OCI-LY7 (cell line): ENCODE data around the gene MAEA. TPM values are rescaled to one million over a fixed set of nuclear protein-coding genes. Genes with fewer than 3 reads are reported as not detected.

Experiments
- BruUV-seq: library from RNA; stranded (reverse); fragments of 400-500 nt; replicated peaks from 2 replicates; lab custom pipeline; 2021; lab: Mats Ljungman, UMichigan
- CTCF ChIA-PET: fragments of 300-600 bp; sonication (Branson Sonifier 250); formaldehyde crosslinking; loops from one replicate; lab custom pipeline; 2022; ENCODE audit warnings: antibody characterized with exemption; ENCODE audit not compliant: unreplicated experiment; lab: Charles Lee
- POLR2A ChIA-PET: fragments of 300-600 bp; sonication (Branson Sonifier 250); formaldehyde crosslinking; loops from one replicate; lab custom pipeline; 2022; ENCODE audit warnings: antibody characterized with exemption; lab: Charles Lee
- DNase-seq: peaks from one replicate; pipeline ENCODE4 v3.0.0-alpha.2; 2015; ENCODE audit warnings: low spot score
- H2AFZ ChIP-seq: fragments of 200-600 bp; sonication (generic), shearing (Covaris generic); 2 replicates; pipeline ENCODE4 v1.6.1; 2014; ENCODE audit warnings: mild to moderate bottlenecking, antibody characterized with exemption, low read length, moderate library complexity
- H3K27ac ChIP-seq: fragments of 200-600 bp; sonication (generic); 2 replicates; pipeline ENCODE4 v1.5.1; 2014; ENCODE audit warnings: mixed run types, low read depth, mild to moderate bottlenecking, moderate library complexity, low read length, inconsistent platforms; ENCODE audit not compliant: poor library complexity, severe bottlenecking
- H3K36me3 ChIP-seq: fragments of 200-600 bp; sonication (generic); 2 replicates; pipeline ENCODE4 v1.6.1; 2014; ENCODE audit warnings: mild to moderate bottlenecking, antibody characterized with exemption, low read length, moderate library complexity, mixed read lengths; ENCODE audit not compliant: insufficient read depth
- H3K4me1 ChIP-seq: fragments of 200-600 bp; sonication (generic); 2 replicates; pipeline ENCODE4 v1.5.1; 2014; ENCODE audit warnings: mild to moderate bottlenecking, low read length; ENCODE audit not compliant: insufficient read depth, poor library complexity, severe bottlenecking
- H3K4me2 ChIP-seq: fragments of 200-600 bp; sonication (generic); 2 replicates; pipeline ENCODE4 v1.6.1; 2014; ENCODE audit warnings: mild to moderate bottlenecking, low read length
- H3K4me3 ChIP-seq: fragments of 200-600 bp; sonication (generic); 2 replicates; pipeline ENCODE4 v1.5.1; 2014; ENCODE audit warnings: mild to moderate bottlenecking, low read depth, low read length; ENCODE audit not compliant: poor library complexity, severe bottlenecking
- H3K79me2 ChIP-seq: fragments of 200-600 bp; sonication (generic); 2 replicates; pipeline ENCODE4 v1.6.1; 2016; ENCODE audit warnings: low read depth, mild to moderate bottlenecking, low read length, moderate library complexity, mixed read lengths; ENCODE audit not compliant: insufficient read depth
- H3K9me2 ChIP-seq: fragments of 200-600 bp; sonication (generic); 2 replicates; pipeline ENCODE4 v1.6.1; 2016; ENCODE audit warnings: mild to moderate bottlenecking, low read length, mixed read lengths; ENCODE audit not compliant: insufficient read depth
- H3K9me3 ChIP-seq: fragments of 200-600 bp; sonication (generic); 2 replicates; pipeline ENCODE4 v1.6.1; 2014; ENCODE audit warnings: mild to moderate bottlenecking, mixed run types, low read length, mixed read lengths
- H4K20me1 ChIP-seq: fragments of 200-600 bp; sonication (generic); 2 replicates; pipeline ENCODE4 v1.6.1; 2014; ENCODE audit warnings: mild to moderate bottlenecking, antibody characterized with exemption, low read length, moderate library complexity, mixed read lengths; ENCODE audit not compliant: insufficient read depth
- EZH2phosphoT487 ChIP-seq: fragments of 200-600 bp; sonication (generic); IDR thresholded peaks from 2 replicates; pipeline ENCODE4 v1.6.1; 2018; ENCODE audit warnings: low read depth, borderline replicate concordance, mild to moderate bottlenecking, mixed run types, antibody characterized with exemption, low read length, moderate library complexity, mixed read lengths
- intact Hi-C: fragments of 100-400 bp; cut with micrococcal nuclease; formaldehyde crosslinking; loops from one replicate; pipeline ENCODE4 v1.10.0; 2022; ENCODE audit not compliant: unreplicated experiment
- total RNA-seq, 2 experiments: library from RNA; depleted of rRNA in 1 of 2; stranded (reverse); fragments of >200 nt in 1 of 2; shearing (Covaris generic) in 1 of 2; gene quantifications; 2 replicates each; pipeline ENCODE4 v1.2.3, GENCODE V29; 2014 to 2022
- TF ChIP-seq, protein P1 (sequence below): fragments of 200-600 bp; sonication (generic); conservative IDR thresholded peaks from 2 replicates; pipeline ENCODE4 v1.5.1; 2014; ENCODE audit warnings: mild to moderate bottlenecking, antibody characterized with exemption, low read length, moderate library complexity, mixed read lengths

Gene MAEA
- total RNA-seq, 2 experiments from 2014 or later = 53.2 to 59.3 TPM

DNA sequence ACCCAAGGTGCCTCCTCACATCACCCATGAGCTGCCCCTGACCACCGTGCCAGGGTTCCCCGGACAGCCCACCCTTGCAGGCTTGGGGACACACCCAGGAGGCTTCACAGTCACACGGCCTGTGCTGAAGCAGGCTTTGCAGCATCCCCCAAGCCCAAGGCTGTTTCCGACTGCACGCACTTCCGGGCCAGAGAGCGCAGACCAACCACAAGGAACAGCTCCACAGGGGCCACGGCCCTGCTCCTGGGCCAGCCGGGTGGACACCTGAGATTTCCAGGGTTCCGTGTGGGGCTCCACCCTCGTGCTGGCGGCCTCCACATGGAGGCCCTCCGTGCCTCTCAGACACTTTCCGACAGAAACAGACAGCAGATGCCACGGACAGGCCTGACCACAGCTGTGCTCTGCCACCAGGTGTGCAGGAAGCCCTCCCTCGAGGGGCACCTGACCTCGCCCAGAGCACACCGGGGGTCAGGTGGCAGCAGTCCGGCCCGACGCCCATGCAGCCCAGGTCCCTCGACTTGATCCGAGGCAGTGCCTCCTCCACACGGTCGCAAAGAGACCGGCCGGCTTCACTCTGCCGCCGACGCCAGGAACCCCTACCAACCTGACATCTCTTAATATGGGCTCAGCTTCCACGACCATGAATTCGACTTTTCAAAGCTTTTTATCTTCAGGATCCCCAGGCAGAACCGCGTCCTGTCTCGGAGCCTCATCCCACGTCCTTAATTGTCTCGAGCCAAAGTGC is 48.8 kb upstream of the MAEA start:
- Histone ChIP-seq H3K79me2 (peaks cover 39% of the 10 kb centered on the region), H3K4me3 (no peak overlapping the region), H3K36me3 (peaks cover 42% of the 10 kb centered on the region), H3K4me2 (no peak overlapping the region), H3K9me2 (no peaks in the 10 kb centered on the region), H2AFZ (no peak overlapping the region), H3K4me1 (peaks cover 2% of the 10 kb centered on the region), H3K9me3 (no peaks in the 10 kb centered on the region), H4K20me1 (peaks cover 3% of the 10 kb centered on the region; the same call in 1 of the 2 replicates), H3K27ac (no peak overlapping the region)
- CTCF ChIA-PET = no interaction called here
- POLR2A ChIA-PET = no interaction called here
- no TSS peak for BruUV-seq
- intact Hi-C loops = loop anchor here (10.0 kb wide), 1 partner anchor 226 kb away; the partner anchor contains the start of gene FGFRL1
- DNase-seq = no peak
- TF ChIP-seq, protein P1, sequence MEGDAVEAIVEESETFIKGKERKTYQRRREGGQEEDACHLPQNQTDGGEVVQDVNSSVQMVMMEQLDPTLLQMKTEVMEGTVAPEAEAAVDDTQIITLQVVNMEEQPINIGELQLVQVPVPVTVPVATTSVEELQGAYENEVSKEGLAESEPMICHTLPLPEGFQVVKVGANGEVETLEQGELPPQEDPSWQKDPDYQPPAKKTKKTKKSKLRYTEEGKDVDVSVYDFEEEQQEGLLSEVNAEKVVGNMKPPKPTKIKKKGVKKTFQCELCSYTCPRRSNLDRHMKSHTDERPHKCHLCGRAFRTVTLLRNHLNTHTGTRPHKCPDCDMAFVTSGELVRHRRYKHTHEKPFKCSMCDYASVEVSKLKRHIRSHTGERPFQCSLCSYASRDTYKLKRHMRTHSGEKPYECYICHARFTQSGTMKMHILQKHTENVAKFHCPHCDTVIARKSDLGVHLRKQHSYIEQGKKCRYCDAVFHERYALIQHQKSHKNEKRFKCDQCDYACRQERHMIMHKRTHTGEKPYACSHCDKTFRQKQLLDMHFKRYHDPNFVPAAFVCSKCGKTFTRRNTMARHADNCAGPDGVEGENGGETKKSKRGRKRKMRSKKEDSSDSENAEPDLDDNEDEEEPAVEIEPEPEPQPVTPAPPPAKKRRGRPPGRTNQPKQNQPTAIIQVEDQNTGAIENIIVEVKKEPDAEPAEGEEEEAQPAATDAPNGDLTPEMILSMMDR = no peak
- TF ChIP-seq EZH2phosphoT487 = no peak

DNA sequence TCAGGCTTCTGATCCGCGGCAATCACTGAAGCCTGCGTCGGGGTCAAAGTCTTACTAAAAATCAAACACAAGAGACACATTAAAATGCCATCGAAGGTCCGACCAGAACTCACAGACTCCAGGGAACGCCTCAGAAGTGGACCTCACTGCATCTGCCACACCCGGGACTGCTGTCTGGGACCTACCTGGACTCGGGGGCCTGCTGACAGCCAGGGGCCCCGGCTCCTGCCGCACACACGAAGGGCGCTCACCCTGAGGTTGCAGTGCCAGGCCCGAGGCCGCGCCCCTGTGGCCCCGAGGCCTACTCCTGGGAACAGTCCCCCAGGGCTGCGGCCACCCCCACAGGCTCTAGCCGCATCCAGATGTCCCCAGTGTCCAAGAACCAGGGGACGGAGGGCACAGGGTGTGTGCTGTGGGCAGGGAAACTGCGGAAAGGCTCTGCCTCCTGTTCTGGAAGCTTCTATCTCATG is 48.2 kb upstream of the MAEA start:
- H3K4me1 ChIP-seq = peaks cover 8% of the 10 kb centered on the region
- H3K9me2 ChIP-seq = no peaks in the 10 kb centered on the region
- no peak for TF ChIP-seq EZH2phosphoT487
- TF ChIP-seq, protein P1 = no peak
- CTCF ChIA-PET = no interaction called here
- no TSS peak for BruUV-seq
- peaks cover 9% of the 10 kb centered on the region; the same call in 1 of the 2 replicates for H4K20me1 ChIP-seq
- no peak for DNase-seq
- H3K36me3 ChIP-seq = peaks cover 36% of the 10 kb centered on the region
- H2AFZ ChIP-seq = no peak overlapping the region
- no peak overlapping the region for H3K4me2 ChIP-seq
- intact Hi-C loops = loop anchor here (10.0 kb wide), 1 partner anchor 227 kb away; the partner anchor contains the start of gene FGFRL1
- POLR2A ChIA-PET = no interaction called here
- no peak overlapping the region for H3K4me3 ChIP-seq
- H3K27ac ChIP-seq = no peak overlapping the region
- H3K9me3 ChIP-seq = no peaks in the 10 kb centered on the region
- H3K79me2 ChIP-seq = peaks cover 45% of the 10 kb centered on the region

DNA sequence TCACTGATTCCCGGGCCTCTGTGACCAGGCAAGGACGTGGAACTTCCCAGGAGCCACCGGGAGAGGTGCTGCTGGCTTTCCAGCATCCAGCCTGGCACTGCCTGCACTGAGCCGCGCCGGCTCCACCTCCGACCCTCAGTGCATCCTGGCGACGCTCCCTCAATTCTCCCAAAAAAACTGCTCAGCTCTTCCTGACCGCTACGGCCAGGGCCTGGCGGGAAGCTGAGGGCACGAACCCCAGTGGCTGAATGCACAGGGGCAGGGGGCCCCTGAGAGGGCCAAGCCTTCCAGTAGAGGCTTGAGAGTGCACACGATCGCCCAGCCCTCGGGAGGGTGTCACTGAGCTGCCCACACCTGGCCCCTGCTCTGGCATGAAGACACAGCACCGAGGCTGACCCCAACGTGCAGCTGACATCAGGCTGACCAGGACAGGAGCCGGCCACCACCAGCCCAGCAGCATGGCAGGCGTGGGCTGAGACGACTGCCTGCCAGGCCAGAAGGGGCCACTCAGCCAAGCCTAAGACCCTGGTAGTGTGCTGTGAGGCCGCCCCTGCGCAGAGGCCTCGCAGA is 47.7 kb upstream of the MAEA start:
- CTCF ChIA-PET = no interaction called here

More for the DNA sequence above, 47.7 kb upstream of the MAEA start:
- Histone ChIP-seq H3K9me2 (no peaks in the 10 kb centered on the region), H3K79me2 (peaks cover 50% of the 10 kb centered on the region), H2AFZ (no peak overlapping the region), H4K20me1 (peaks cover 14% of the 10 kb centered on the region), H3K4me2 (no peak overlapping the region), H3K4me1 (peaks cover 13% of the 10 kb centered on the region), H3K9me3 (no peaks in the 10 kb centered on the region), H3K4me3 (no peak overlapping the region), H3K27ac (no peak overlapping the region), H3K36me3 (peaks cover 32% of the 10 kb centered on the region)
- DNase-seq = no peak
- POLR2A ChIA-PET = no interaction called here
- intact Hi-C loops = loop anchor here (10.0 kb wide), 1 partner anchor 227 kb away; the partner anchor contains the start of gene FGFRL1
- BruUV-seq = no TSS peak
- TF ChIP-seq, protein P1 = no peak
- no peak for TF ChIP-seq EZH2phosphoT487
